A549 (cell line): Measurements from ENCODE around the gene MAGEF1.

Source experiments
- CHD2 ChIP-seq: fragments of 150-350 bp; IDR thresholded peaks from 2 replicates; pipeline ENCODE4 v1.6.1; 2014; ENCODE audit warnings: low read length; ENCODE audit not compliant: partially characterized antibody
- E2F6 ChIP-seq: IDR thresholded peaks from 2 replicates; pipeline ENCODE4 v1.6.1; 2012; ENCODE audit warnings: low read depth, borderline replicate concordance
- EHMT2 ChIP-seq: fragments of 200-600 bp; sonication (generic); IDR thresholded peaks from 2 replicates; pipeline ENCODE4 v1.6.1; 2016; ENCODE audit warnings: antibody characterized with exemption, low read depth, mild to moderate bottlenecking, moderate library complexity
- EP300 ChIP-seq, 2 experiments: fragments of >200 bp; sonication (Bioruptor Twin); formaldehyde crosslinking; IDR thresholded peaks; 2 replicates in 1 of 2; 3 replicates in 1 of 2; pipeline ENCODE4 v1.6.1; 2016 to 2017
- HDAC2 ChIP-seq: fragments of 200-600 bp; sonication (generic); IDR thresholded peaks from 2 replicates; pipeline ENCODE4 v1.6.1; 2016
- MAFK ChIP-seq: fragments of 450-650 bp; IDR thresholded peaks from 2 replicates; pipeline ENCODE4 v1.6.1; 2014; ENCODE audit not compliant: partially characterized antibody
- MAX ChIP-seq: IDR thresholded peaks from 2 replicates; pipeline ENCODE4 v1.6.1; 2012
- POLR2A ChIP-seq: IDR thresholded peaks from 2 replicates; pipeline ENCODE4 v1.6.1; 2012; ENCODE audit warnings: mild to moderate bottlenecking, low read length
- RNF2 ChIP-seq: fragments of 200-600 bp; sonication (generic); IDR thresholded peaks from 2 replicates; pipeline ENCODE4 v1.6.1; 2016; ENCODE audit warnings: low read depth, mild to moderate bottlenecking, antibody characterized with exemption, moderate library complexity, borderline replicate concordance
- ZFP36 ChIP-seq: fragments of 450-650 bp; IDR thresholded peaks from 2 replicates; pipeline ENCODE4 v1.6.1; 2014; ENCODE audit warnings: borderline replicate concordance; ENCODE audit not compliant: partially characterized antibody
- TF ChIP-seq, protein P1 (sequence below): fragments of >200 bp; sonication (Bioruptor Twin); formaldehyde crosslinking; IDR thresholded peaks from 3 replicates; pipeline ENCODE4 v1.5.1; 2016
- TF ChIP-seq, protein P2 (sequence below): IDR thresholded peaks from 2 replicates; pipeline ENCODE4 v1.6.1; 2012
- TF ChIP-seq, protein P3 (sequence below): fragments of >200 bp; sonication (Bioruptor Twin); formaldehyde crosslinking; IDR thresholded peaks from 2 replicates; pipeline ENCODE4 v1.6.1; 2016

DNA sequence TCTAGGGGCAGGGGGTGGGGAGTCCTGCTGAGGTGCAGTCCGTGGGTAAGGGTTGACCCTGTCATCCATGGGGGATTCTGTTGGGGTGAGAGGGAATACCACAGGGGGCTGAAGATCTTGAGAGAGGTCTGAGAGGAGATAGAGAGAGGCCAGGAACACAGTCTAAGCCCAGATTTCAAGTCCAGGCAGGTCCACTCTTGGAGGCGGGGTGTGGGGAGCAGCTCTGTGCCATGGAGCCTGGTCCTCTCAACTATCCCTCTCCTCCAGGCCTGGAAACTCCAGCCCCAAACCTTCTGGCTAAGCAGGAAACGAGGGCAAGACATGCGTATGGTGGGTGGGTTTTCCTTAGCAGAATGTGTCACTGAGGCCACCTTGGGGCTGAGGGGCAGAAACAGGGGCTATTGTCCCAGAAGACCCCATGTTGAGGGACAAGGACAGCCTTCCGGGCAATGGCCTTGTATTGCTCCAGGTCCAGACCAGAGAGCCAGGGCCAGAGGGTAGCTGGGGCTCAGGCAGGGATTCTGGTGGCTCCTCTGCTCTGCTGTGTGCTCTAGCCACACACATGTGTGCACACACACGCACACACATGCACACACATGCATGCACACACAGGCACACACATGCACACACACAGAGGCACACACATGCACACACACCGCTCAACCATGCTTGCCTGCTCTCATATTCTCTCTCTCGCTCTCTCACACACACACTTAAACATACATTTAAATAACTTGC lies 48.6 kb upstream of the MAGEF1 start:
- TF ChIP-seq POLR2A (no peak), RNF2 (no peak), EP300 (IDR thresholded peaks at IDR 0.05) (no peak), CHD2 (no peak), EHMT2 (no peak), MAFK (no peak), E2F6 (no peak), ZFP36 (no peak), MAX (no peak), HDAC2 (no peak)
- TF ChIP-seq, protein P1, sequence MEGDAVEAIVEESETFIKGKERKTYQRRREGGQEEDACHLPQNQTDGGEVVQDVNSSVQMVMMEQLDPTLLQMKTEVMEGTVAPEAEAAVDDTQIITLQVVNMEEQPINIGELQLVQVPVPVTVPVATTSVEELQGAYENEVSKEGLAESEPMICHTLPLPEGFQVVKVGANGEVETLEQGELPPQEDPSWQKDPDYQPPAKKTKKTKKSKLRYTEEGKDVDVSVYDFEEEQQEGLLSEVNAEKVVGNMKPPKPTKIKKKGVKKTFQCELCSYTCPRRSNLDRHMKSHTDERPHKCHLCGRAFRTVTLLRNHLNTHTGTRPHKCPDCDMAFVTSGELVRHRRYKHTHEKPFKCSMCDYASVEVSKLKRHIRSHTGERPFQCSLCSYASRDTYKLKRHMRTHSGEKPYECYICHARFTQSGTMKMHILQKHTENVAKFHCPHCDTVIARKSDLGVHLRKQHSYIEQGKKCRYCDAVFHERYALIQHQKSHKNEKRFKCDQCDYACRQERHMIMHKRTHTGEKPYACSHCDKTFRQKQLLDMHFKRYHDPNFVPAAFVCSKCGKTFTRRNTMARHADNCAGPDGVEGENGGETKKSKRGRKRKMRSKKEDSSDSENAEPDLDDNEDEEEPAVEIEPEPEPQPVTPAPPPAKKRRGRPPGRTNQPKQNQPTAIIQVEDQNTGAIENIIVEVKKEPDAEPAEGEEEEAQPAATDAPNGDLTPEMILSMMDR, result no peak
- TF ChIP-seq, protein P2, sequence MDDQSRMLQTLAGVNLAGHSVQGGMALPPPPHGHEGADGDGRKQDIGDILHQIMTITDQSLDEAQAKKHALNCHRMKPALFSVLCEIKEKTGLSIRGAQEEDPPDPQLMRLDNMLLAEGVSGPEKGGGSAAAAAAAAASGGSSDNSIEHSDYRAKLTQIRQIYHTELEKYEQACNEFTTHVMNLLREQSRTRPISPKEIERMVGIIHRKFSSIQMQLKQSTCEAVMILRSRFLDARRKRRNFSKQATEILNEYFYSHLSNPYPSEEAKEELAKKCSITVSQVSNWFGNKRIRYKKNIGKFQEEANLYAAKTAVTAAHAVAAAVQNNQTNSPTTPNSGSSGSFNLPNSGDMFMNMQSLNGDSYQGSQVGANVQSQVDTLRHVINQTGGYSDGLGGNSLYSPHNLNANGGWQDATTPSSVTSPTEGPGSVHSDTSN, result no peak
- TF ChIP-seq, protein P3, sequence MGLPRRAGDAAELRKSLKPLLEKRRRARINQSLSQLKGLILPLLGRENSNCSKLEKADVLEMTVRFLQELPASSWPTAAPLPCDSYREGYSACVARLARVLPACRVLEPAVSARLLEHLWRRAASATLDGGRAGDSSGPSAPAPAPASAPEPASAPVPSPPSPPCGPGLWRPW, result no peak
